ENCODE measurements around the gene PLD4. TPM values are rescaled to one million over a fixed set of nuclear protein-coding genes. Genes with fewer than 3 reads are reported as not detected.
A peak's percentile ranks its signal among the peaks of the same experiment; 100 is the strongest.

PLD4 gene
- total and polyA plus RNA-seq, 2 experiments from 2014 or later: not detected

DNA sequence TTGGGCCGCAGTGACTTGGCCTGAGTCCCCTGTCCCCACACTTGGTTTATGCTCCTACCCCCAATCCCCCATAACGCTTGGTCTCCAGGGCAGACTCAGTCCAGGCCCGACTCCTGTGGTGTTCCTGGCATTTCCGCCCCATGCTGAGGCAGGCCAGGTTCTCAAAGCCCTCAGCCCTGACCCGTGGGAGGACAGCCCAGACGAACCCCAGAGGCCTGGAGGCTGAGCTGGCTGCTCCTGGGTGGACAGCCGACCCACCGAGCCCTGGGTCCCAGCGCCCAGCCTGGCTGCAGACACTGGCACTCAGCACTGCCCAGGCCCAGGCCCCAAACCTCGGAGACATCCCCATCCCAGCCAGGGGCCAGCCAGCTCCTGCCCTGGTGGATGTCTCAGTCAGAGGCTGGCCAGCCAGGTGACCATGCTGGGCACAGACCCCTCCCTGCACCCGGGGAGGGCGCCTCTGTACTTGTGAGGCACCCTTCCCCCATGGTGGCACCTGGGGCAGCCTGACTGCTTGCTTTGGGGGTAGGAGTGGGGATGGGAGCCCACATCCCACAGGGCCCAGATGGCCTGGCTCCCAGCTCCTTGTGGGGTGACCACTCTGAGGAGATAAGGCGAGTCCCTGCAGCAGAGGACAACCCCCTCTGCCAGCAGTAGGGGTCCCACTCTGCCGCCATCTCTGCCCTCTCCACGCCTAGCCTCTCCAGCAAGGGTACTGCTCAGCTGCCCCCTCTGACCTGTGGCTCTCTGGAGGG lies 1.4 kb downstream of the PLD4 start (continued):
- TF ChIP-seq, protein P1, sequence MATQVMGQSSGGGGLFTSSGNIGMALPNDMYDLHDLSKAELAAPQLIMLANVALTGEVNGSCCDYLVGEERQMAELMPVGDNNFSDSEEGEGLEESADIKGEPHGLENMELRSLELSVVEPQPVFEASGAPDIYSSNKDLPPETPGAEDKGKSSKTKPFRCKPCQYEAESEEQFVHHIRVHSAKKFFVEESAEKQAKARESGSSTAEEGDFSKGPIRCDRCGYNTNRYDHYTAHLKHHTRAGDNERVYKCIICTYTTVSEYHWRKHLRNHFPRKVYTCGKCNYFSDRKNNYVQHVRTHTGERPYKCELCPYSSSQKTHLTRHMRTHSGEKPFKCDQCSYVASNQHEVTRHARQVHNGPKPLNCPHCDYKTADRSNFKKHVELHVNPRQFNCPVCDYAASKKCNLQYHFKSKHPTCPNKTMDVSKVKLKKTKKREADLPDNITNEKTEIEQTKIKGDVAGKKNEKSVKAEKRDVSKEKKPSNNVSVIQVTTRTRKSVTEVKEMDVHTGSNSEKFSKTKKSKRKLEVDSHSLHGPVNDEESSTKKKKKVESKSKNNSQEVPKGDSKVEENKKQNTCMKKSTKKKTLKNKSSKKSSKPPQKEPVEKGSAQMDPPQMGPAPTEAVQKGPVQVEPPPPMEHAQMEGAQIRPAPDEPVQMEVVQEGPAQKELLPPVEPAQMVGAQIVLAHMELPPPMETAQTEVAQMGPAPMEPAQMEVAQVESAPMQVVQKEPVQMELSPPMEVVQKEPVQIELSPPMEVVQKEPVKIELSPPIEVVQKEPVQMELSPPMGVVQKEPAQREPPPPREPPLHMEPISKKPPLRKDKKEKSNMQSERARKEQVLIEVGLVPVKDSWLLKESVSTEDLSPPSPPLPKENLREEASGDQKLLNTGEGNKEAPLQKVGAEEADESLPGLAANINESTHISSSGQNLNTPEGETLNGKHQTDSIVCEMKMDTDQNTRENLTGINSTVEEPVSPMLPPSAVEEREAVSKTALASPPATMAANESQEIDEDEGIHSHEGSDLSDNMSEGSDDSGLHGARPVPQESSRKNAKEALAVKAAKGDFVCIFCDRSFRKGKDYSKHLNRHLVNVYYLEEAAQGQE (IDR thresholded peaks at IDR 0.05; ENCODE audit: unreplicated experiment): no peak
- TF ChIP-seq STAT1 (IDR thresholded peaks at IDR 0.05; ENCODE audit: unreplicated experiment) (no peak), EZH2 (IDR thresholded peaks at IDR 0.05; ENCODE audit: low read depth, unreplicated experiment) (no peak), ZNF331 (CRISPR knock-in tag; IDR thresholded peaks at IDR 0.05; ENCODE audit: low read depth) (no peak)

DNA sequence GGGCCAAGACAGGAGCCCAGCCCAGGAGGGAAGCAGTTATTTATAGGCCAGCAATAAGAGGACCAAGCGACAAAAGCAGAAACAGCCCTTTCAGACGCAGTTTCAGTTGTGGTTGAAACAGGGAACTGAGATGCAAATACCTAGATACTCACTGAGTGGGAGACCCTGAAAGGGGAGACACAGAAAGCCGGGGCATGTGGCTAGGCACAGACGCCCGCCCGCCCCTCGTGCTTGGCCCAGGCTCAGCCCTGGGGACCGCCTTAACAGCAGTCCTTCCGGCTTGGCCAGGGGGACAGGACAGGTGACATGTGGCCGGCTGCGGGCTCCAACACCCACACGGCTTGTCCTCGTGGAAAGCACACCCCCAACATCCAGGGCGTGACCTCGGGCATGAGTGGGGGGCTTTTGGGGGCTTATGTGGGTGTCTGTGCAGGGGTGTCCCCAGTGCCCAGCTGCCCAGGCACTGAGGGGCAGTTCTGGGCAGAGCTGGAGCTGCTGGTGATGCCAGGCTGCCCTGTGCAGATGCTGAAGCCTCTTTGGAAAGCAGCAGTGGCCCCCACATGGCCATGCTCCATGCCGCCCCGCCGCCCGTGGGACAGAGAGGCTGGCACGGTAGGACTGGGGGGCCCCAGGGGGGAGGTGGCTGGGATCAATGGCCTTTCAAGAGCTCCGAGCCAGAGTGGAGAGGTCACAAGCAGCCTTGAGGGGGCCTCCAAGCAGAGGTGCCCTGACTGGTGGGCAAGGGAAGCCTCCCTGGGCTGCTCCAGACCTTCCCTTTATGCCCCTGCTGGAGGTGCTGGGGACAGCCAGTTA lies 2.1 kb downstream of the PLD4 start:
- no peak overlapping the region for H3K27ac Mint-ChIP-seq
- DNase-seq (ENCODE audit: low spot score) (peak; percentile 20), ATAC-seq (peak; percentile 35)
- no peak overlapping the region for H3K4me3 Mint-ChIP-seq
- peaks cover 23% of the 10 kb centered on the region for H3K27me3 Mint-ChIP-seq (ENCODE audit: insufficient read depth, low read depth, poor library complexity)
- no peaks in the 10 kb centered on the region for H3K9me3 Mint-ChIP-seq
- Histone ChIP-seq H3K79me2 (replicated peaks; ENCODE audit: insufficient read depth) (no peaks in the 10 kb centered on the region), H3K27ac (ENCODE audit: low read depth) (no peak overlapping the region), H3K27me3 (ENCODE audit: insufficient read depth) (peaks cover 23% of the 10 kb centered on the region), H3K4me2 (no peak overlapping the region), H3K4me1 (ENCODE audit: insufficient read depth) (no peaks in the 10 kb centered on the region), H3K36me3 (ENCODE audit: insufficient read depth) (no peaks in the 10 kb centered on the region), H2AFZ (no peak overlapping the region), H3K4me3 (no peak overlapping the region), H3K9me2 (ENCODE audit: insufficient read depth) (no peaks in the 10 kb centered on the region), H3F3A (replicated peaks; ENCODE audit: low read depth) (no peaks in the 10 kb centered on the region), H4K20me1 (replicated peaks; ENCODE audit: insufficient read depth) (no peaks in the 10 kb centered on the region)
- no peaks in the 10 kb centered on the region for H3K36me3 Mint-ChIP-seq (ENCODE audit: low read depth)
- TF ChIP-seq CREB1 (CRISPR knock-in tag; IDR thresholded peaks at IDR 0.05; ENCODE audit: low read depth) (no peak), STAT1 (IDR thresholded peaks at IDR 0.05; ENCODE audit: unreplicated experiment) (no peak), ZNF331 (CRISPR knock-in tag; IDR thresholded peaks at IDR 0.05; ENCODE audit: low read depth) (no peak)
- peaks cover 2% of the 10 kb centered on the region; the same call in 1 of the 3 replicates for H3K4me1 Mint-ChIP-seq

DNA sequence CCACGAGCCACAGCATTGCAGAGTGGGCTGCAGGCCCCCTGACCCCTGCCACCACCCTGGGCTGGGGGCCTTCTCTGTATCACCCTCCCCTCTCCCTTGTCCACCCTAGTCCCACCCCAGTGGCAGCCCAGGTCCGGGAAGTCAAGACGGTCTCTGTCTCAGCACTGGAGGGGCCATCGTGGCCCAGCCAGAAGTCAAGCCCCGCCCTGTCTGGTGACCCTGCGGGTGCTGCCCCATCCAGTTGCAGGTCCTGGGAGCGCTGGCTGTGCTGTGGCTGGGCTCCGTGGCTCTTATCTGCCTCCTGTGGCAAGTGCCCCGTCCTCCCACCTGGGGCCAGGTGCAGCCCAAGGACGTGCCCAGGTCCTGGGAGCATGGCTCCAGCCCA lies 2.7 kb downstream of the PLD4 start:
- ATAC-seq (no peak), DNase-seq (ENCODE audit: low spot score) (peak; percentile 13)
- Histone ChIP-seq H3F3A (replicated peaks; ENCODE audit: low read depth) (no peaks in the 10 kb centered on the region), H3K9me2 (ENCODE audit: insufficient read depth) (no peaks in the 10 kb centered on the region), H3K4me1 (ENCODE audit: insufficient read depth) (peaks cover 3% of the 10 kb centered on the region; the same call in 1 of the 2 replicates), H3K79me2 (replicated peaks; ENCODE audit: insufficient read depth) (no peaks in the 10 kb centered on the region), H3K27ac (ENCODE audit: low read depth) (no peak overlapping the region), H2AFZ (no peak overlapping the region), H3K36me3 (ENCODE audit: insufficient read depth) (no peaks in the 10 kb centered on the region), H4K20me1 (replicated peaks; ENCODE audit: insufficient read depth) (no peaks in the 10 kb centered on the region), H3K4me2 (no peak overlapping the region), H3K4me3 (no peak overlapping the region), H3K27me3 (ENCODE audit: insufficient read depth) (peaks cover 29% of the 10 kb centered on the region)
- H3K27ac Mint-ChIP-seq: no peak overlapping the region
- H3K4me1 Mint-ChIP-seq: peaks cover 2% of the 10 kb centered on the region; the same call in 1 of the 3 replicates
- no peak overlapping the region for H3K4me3 Mint-ChIP-seq
- H3K36me3 Mint-ChIP-seq (ENCODE audit: low read depth): no peaks in the 10 kb centered on the region
- H3K27me3 Mint-ChIP-seq (ENCODE audit: insufficient read depth, low read depth, poor library complexity): peaks cover 29% of the 10 kb centered on the region
- no peaks in the 10 kb centered on the region for H3K9me3 Mint-ChIP-seq
- no peak for TF ChIP-seq STAT1 (IDR thresholded peaks at IDR 0.05; ENCODE audit: unreplicated experiment)
- TF ChIP-seq NANOG (IDR thresholded peaks at IDR 0.05; ENCODE audit: borderline replicate concordance): no peak
- TF ChIP-seq, protein P1 (IDR thresholded peaks at IDR 0.05; ENCODE audit: unreplicated experiment): no peak
- no peak for TF ChIP-seq ZNF331 (CRISPR knock-in tag; IDR thresholded peaks at IDR 0.05; ENCODE audit: low read depth)
